Aorta (tissue), 5 donors: ENCODE measurements around the gene LIX1L. TPM values are rescaled to one million over a fixed set of nuclear protein-coding genes. Genes with fewer than 3 reads are reported as not detected.

Source experiments
- ATAC-seq: fragments of 200-7000 bp; cut with Tn5 transposase; one replicate; pipeline ENCODE4 v1.9.1; 2022; ENCODE audit warnings: moderate library complexity; ENCODE audit not compliant: low FRiP score
- DNase-seq, 2 donors: peaks; one replicate each; pipeline ENCODE4 v3.0.0-alpha.2; 2020
- H3K27ac ChIP-seq, 2 donors: one replicate each; pipeline ENCODE4 v1.5.1; 2013; ENCODE audit warnings: low read length in 2 of 2, mild to moderate bottlenecking in 2 of 2, moderate library complexity in 2 of 2, control low read depth in 1 of 2, inconsistent platforms in 1 of 2, low read depth in 1 of 2
- H3K27me3 ChIP-seq, 2 donors: one replicate each; pipeline ENCODE4 v1.6.1; 2013; ENCODE audit warnings: control low read depth in 1 of 2, low read length in 1 of 2, mild to moderate bottlenecking in 1 of 2, moderate library complexity in 1 of 2; ENCODE audit not compliant: insufficient read depth in 2 of 2, control insufficient read depth in 1 of 2
- H3K36me3 ChIP-seq, 2 donors: one replicate each; pipeline ENCODE4 v1.6.1; 2013; ENCODE audit warnings: control low read depth in 1 of 2, low read length in 1 of 2, mild to moderate bottlenecking in 1 of 2; ENCODE audit not compliant: insufficient read depth in 2 of 2, control insufficient read depth in 1 of 2
- H3K4me1 ChIP-seq, 2 donors: one replicate each; pipeline ENCODE4 v1.6.1; 2013; ENCODE audit warnings: low read length in 2 of 2, control low read depth in 1 of 2, mild to moderate bottlenecking in 1 of 2, moderate library complexity in 1 of 2; ENCODE audit not compliant: insufficient read depth in 2 of 2, control insufficient read depth in 1 of 2
- H3K4me3 ChIP-seq, 2 donors: one replicate each; pipeline ENCODE4 v1.5.1; 2013; ENCODE audit warnings: low read length in 2 of 2, control low read depth in 1 of 2, mild to moderate bottlenecking in 1 of 2
- H3K9me3 ChIP-seq: one replicate; pipeline ENCODE4 v1.6.1; 2013; ENCODE audit warnings: mild to moderate bottlenecking, low read length; ENCODE audit not compliant: control insufficient read depth
- WGBS, 2 donors: extraction: QIAGEN DNeasy Blood & Tissue Kit; methylation state at CpG; one replicate each; pipeline ENCODE4 v1.1.7; 2013; 5-methylcytosine and 5-hydroxymethylcytosine counted together
- intact Hi-C, 2 donors: fragments of 100-400 bp; cut with DNase I; formaldehyde crosslinking; loops; one replicate each; pipeline versions ENCODE4 v1.14.2 to v1.15.0; 2022
- polyA plus RNA-seq, 2 donors: library from polyadenylated mRNA; stranded (reverse); fragments of 200-250 nt; gene quantifications; one replicate each; pipeline ENCODE4 v1.2.3, GENCODE V29; 2013
- total RNA-seq, 2 donors: library from RNA; stranded (reverse); fragmentation: NEBNext Ultra II Directional; extraction: Animal tissue kit (Norgen Biotek cat#: 25700); gene quantifications; one replicate each; pipeline ENCODE4 v1.2.1, GENCODE V29; 2021
- donor health status: healthy with polysubstance abuse.
- donor health status: Bipolar disorder and iron deficiency.
- donor health status: DM: no; HTN: no; CAD: no.
- donor health status: DM: no; HTN: no; CAD: no.
- donor health status: DM: yes; HTN: yes; CAD: no.

LIX1L gene
- total and polyA plus RNA-seq, 4 donors: 18.0 to 60.0 (median 41.3) TPM

DNA sequence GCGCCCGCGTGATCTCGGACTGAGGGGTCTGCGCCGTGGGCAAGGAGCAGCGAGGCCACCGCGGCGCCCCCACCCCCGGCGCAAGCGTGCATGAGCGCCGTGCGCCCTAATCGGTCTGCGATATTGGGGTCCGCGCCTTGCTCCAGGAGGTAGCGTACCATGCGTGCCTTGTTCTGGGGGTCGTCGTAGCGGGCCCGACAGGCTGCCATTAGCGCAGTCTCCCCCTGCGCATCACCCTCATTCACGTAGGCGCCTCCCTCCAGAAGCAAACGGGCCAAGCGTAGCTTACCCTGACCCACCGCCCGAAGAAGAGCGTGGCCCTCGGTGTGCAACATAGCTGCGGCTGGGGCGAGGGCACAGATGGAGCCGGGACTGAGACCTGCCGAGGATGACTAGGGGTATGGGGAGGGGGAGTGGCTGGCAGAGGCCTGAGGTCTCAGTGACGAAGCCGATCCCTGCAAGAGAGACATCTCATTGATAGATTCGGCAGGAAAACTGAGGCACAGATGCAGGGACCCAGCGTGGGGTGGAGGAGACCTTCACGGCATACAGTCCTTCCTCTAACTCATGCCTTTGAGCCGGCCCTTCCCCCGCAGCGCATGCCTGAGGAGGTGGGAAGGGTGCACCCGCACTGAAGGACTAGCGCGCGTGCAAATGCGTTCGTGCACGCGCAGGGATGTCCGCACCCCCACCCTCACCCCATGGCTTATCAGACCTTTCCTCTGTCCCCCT lies 3.8 kb upstream of the LIX1L start:
- Histone ChIP-seq H3K9me3 (no peaks in the 10 kb centered on the region), H3K4me3 (peak overlapping the region; percentile 15 to 88), H3K27me3 (no peaks in the 10 kb centered on the region), H3K27ac (peak overlapping the region; percentile 14 to 17), H3K36me3 (no peaks in the 10 kb centered on the region), H3K4me1 (no peaks in the 10 kb centered on the region)
- DNase-seq: peak; percentile 72 to 84
- ATAC-seq: no peak
- intact Hi-C loops: loop anchor here in 1 of 2 donors (2.0 kb wide), 1 partner anchor 35 kb away; the partner anchor contains the start of gene RBM8A
- WGBS, 2 donors: 0 to 1% methylated on average over 56 to 57 of the region's 57 CpGs

DNA sequence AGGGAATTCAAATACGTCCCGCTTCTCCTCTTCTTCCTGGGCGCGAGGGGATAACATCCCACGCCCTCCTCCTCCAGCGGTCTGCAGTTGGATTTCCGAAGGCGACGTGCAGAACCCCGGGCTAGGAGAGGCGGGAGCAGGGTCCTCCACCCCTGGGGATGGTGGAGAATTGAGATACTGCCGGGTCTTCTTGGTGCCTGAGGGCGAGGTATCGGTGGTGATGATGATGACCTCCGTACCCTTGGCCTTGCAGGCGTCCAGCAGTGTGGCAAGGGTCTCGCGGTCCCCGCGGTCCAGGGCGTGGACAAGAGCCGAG lies 3.2 kb upstream of the LIX1L start:
- peak in 1 of 2 donors; percentile 54 for DNase-seq
- WGBS, 2 donors: 0% methylated on average over 21 to 22 of the region's 22 CpGs
- intact Hi-C loops: no loop called here
- Histone ChIP-seq H3K9me3 (no peaks in the 10 kb centered on the region), H3K27ac (peak overlapping the region; percentile 14 to 20), H3K36me3 (no peaks in the 10 kb centered on the region), H3K27me3 (no peaks in the 10 kb centered on the region), H3K4me1 (no peaks in the 10 kb centered on the region), H3K4me3 (peak overlapping the region; percentile 15 to 88)
- ATAC-seq: no peak

DNA sequence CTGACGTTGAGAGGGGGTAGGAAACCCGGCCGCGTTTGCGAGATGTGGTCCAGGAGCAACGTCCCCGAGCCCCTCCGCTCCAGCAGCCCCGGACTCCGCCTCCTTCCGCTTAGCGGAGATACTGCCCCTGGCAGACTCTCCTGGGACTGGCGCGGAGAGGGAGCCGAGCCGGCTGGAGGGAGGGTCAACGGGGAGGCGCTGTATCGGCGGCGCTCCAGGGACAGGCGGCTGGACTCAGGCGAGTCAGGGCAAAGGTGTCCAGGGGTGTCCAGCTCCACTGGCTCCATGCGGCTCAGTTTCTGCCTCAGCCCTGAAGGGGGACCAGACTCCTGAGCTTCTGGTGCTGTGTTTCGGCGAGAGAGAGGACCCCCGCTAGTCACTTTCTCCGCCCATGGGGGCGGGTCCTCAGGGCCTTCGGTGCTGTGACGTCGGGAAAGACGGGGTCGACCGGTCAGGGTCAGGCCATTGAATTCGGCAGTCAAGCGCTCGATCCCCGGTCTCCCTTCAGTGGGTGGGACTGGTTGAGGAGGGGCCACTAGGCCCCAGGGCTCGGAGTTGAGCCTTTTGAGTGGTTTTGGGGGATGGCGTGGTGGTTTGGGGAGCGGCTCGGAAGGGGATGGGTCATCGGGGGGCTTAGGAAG lies 2.8 kb upstream of the LIX1L start:
- DNase-seq: peak; percentile 89 to 93
- WGBS, 2 donors: 1% methylated on average over 39 to 44 of the region's 44 CpGs

DNA sequence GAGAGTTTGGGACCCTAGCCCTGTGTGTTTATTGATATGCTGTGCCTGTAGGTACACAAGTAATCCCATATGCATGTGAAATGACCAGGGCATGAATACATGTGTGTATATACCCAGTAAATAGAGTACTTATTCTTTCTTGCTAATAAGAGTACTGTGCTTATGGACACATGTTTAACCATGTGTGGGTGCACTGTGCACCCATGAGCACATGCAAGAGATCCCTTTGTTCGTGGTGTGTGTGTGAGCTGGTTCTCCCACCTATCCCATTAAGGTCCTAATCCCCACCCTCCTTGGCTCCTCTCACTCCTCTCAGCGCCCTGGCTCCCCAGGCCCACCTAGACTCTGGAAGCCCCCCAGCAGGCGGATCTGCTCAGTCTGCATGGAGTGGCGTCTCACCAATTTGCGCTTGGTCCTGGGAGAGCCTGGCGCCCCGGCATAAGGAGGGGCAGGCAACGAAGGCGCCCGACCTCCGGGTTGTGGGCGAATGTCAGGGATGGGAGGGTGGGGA lies 2.2 kb upstream of the LIX1L start:
- 0 to 2% methylated on average over 12 of the region's 12 CpGs for WGBS, 2 donors
- intact Hi-C loops: loop anchor here in 1 of 2 donors (5.0 to 10.0 kb wide), 2 partner anchors 43 to 85 kb away; partner anchors contain the start of gene PEX11B
- Histone ChIP-seq H3K27me3 (no peaks in the 10 kb centered on the region), H3K27ac (peak overlapping the region; percentile 14 to 20), H3K9me3 (no peaks in the 10 kb centered on the region), H3K4me1 (peaks cover under 1 to 2% of the 10 kb centered on the region in 2 donors), H3K36me3 (no peaks in the 10 kb centered on the region), H3K4me3 (peak overlapping the region in 1 of 2 donors; percentile 88)
- ATAC-seq (no peak), DNase-seq (no peak)

More for the DNA sequence above, 2.8 kb upstream of the LIX1L start:
- no peaks in the 10 kb centered on the region for H3K9me3 ChIP-seq
- H3K36me3 ChIP-seq: no peaks in the 10 kb centered on the region
- H3K27me3 ChIP-seq: no peaks in the 10 kb centered on the region
- H3K27ac ChIP-seq: peak overlapping the region; percentile 14 to 20
- H3K4me3 ChIP-seq: peak overlapping the region; percentile 15 to 88
- ATAC-seq: peak; percentile 63
- peaks cover 0 to 2% of the 10 kb centered on the region in 2 donors for H3K4me1 ChIP-seq
- intact Hi-C loops: no loop called here

DNA sequence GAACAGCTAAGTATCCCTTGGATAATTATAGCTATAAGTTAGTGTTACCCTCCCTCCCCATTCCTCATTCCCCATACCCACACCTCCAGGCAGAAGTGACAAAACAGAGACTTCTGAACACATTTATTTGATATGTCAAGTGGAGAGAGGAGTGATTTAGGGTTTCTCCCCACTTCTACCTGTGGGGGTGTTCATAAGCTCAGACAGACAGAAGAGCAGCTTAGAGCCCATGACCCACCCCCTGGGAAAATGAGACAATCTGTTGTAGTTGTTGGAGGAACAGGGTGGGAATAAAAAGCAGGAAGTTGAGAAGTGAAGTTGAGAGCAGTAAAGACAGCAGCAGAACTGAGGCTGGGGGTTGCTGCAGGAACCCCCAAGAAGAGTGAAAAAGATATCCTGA lies 1.5 kb upstream of the LIX1L start:
- Histone ChIP-seq H3K4me3 (no peak overlapping the region), H3K27ac (peak overlapping the region in 1 of 2 donors; percentile 14), H3K9me3 (no peaks in the 10 kb centered on the region), H3K27me3 (no peaks in the 10 kb centered on the region), H3K36me3 (no peaks in the 10 kb centered on the region), H3K4me1 (peaks cover 2 to 3% of the 10 kb centered on the region in 2 donors)
- intact Hi-C loops: loop anchor here in 1 of 2 donors (5.0 to 10.0 kb wide), 2 partner anchors 42 to 85 kb away; partner anchors contain the start of gene PEX11B
- DNase-seq (no peak), ATAC-seq (no peak)

- Histone ChIP-seq H3K4me1 (peaks cover 3 to 4% of the 10 kb centered on the region in 2 donors), H3K27ac (no peak overlapping the region), H3K27me3 (no peaks in the 10 kb centered on the region), H3K4me3 (no peak overlapping the region), H3K36me3 (no peaks in the 10 kb centered on the region), H3K9me3 (no peaks in the 10 kb centered on the region)
- intact Hi-C loops: loop anchor here in 1 of 2 donors (5.0 to 10.0 kb wide), 2 partner anchors 41 to 84 kb away; partner anchors contain the start of gene PEX11B
- ATAC-seq (no peak), DNase-seq (no peak)
Measured at GRCh38 chr1:145958734-145959133, 917 bp upstream of the LIX1L start.

DNA sequence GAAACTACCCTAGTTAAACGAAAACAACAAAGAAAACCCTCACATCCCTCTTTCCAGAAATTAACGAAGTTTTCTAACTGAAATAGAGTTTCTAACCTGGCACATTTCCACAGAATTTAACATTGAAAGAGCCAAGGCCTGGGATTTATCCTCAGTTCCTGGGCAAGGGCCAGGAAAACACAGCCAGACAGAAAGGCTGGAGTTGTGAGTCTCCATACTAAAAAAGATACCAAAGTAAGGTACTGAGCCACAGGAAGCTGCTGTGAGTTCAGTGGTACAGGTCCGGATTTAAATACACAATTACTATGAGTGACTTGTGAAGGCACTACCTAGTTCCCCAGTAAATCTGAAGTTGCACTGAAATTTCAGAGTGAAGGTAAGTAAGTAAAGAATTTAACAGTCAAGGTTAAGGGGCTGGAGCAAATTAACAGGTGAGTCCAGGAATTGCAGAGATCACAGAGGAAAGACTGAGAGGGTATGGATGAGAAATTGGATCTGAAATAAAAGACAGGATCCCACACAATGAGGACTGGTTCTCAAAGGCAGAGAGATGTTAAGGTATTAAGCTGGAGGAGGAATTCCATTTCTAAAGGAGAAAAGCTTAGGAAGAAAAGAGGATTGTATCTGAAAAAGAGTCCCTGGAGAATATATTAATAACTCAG lies 905 bp downstream of the LIX1L start:
- WGBS, 2 donors: 0 to 1% methylated on average over 3 of the region's 3 CpGs
- H3K9me3 ChIP-seq: no peaks in the 10 kb centered on the region
- no peak for ATAC-seq
- peak overlapping the region; percentile 64 to 97 for H3K4me3 ChIP-seq
- peaks cover 4 to 6% of the 10 kb centered on the region in 2 donors for H3K4me1 ChIP-seq
- no peak for DNase-seq
- H3K36me3 ChIP-seq: no peaks in the 10 kb centered on the region
- intact Hi-C loops: loop anchor here in 1 of 2 donors (2.0 to 10.0 kb wide), 3 partner anchors 30 to 82 kb away; partner anchors contain the start of genes PEX11B and RBM8A
- no peaks in the 10 kb centered on the region for H3K27me3 ChIP-seq
- H3K27ac ChIP-seq: peak overlapping the region; percentile 88 to 89

GRCh38 chr1:145956361-145956760 lies 1.5 kb downstream of the LIX1L start:
- Histone ChIP-seq H3K36me3 (no peaks in the 10 kb centered on the region), H3K4me3 (peak overlapping the region; percentile 8 to 97), H3K9me3 (no peaks in the 10 kb centered on the region), H3K27me3 (no peaks in the 10 kb centered on the region), H3K4me1 (peaks cover 4 to 11% of the 10 kb centered on the region in 2 donors), H3K27ac (peak overlapping the region in 1 of 2 donors; percentile 18)
- intact Hi-C loops: loop anchor here in 1 of 2 donors (2.0 to 10.0 kb wide), 3 partner anchors 30 to 82 kb away; partner anchors contain the start of genes PEX11B and RBM8A
- ATAC-seq (no peak), DNase-seq (no peak)
